GM19193 (cell line): ENCODE data around the gene SIRT7.

Experiments used
- POLR2A ChIP-seq: IDR thresholded peaks from 4 replicates; pipeline ENCODE4 v1.6.1; 2011; ENCODE audit not compliant: insufficient read depth, insufficient read length; ENCODE audit errors: extremely low read depth

SIRT7 gene

DNA sequence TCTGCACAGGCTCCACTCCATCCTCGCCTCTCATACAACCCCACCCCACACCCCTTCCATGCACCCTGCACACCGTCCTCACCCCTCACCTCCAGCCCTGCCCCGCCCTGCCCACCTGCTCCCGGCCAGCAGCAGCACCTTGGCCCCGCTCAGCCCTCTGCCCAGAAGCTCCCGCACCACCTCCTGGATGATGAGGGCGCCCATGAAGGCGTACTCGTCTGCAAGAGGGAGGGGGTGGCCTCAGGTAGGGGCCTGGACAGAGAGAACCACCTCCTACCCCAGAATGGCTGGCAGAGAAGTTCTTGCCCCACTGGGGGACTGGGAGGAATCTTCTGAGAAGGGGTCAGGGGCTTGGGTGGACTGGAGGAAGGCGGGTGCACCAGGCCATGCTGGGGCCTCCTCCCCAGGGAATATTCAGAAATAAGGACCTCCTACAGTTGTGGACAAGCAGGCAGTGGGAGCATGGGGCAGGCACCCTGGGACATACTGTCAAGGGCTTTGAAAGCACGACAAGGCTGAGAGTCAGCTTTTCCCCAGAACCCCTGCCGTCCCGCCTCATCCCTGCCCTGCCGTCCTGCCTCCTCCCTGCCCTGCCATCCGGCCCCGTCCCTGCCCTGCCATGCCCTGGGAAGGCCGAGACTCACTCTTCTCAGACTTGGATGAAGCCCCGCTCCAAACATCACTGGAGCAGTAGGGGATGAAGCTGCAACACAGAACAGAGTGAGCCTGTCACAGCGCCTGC is 39.9 kb upstream of the SIRT7 start:
- TF ChIP-seq POLR2A, result no peak

DNA sequence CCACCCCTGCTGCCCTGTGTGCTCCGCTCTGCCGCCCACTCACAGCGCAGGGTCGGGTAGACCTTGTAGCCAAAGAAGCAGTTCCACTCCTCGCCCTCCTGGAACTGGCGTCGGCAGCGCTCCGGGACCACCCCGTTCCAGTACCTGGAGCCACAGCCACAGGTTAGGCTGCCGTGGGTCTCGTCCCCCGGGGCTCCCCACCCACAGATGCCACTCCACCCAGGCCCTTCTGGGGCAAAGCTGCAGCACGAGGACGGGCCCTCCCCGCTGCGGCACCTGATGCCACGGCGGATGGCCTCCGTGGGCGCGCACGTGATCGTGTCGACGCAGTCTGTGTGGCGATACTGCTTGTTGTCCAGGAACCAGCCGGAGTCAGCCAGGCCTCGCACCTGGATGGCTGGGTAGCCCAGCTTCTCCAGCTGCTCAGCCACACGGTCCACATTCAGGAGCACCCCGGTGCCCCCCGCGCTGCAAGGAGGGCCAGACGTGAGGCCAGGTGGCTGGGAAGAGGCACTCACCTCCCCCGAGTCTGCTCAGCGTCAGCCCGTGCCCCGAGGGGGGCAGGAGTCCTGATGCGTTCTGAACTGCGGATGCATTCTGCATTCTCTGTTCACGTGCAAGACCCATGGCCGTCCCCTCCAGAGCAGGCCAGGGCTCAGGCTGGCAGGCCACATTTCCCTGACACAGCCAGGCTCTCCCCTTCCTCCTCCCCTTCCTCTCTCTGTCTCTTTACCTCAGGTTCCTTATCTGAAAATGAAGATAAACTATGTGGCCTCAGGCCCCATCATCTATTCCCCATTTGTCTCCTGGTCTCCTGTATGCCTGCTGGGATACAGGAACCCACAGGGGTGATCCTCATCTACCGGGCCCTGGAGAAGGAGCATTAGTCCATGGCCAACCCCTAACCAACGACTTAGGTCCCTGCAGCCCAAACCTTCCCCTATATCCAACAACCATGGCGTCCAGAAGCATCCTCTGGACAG is 38.9 kb upstream of the SIRT7 start:
- TF ChIP-seq POLR2A, result no peak

DNA sequence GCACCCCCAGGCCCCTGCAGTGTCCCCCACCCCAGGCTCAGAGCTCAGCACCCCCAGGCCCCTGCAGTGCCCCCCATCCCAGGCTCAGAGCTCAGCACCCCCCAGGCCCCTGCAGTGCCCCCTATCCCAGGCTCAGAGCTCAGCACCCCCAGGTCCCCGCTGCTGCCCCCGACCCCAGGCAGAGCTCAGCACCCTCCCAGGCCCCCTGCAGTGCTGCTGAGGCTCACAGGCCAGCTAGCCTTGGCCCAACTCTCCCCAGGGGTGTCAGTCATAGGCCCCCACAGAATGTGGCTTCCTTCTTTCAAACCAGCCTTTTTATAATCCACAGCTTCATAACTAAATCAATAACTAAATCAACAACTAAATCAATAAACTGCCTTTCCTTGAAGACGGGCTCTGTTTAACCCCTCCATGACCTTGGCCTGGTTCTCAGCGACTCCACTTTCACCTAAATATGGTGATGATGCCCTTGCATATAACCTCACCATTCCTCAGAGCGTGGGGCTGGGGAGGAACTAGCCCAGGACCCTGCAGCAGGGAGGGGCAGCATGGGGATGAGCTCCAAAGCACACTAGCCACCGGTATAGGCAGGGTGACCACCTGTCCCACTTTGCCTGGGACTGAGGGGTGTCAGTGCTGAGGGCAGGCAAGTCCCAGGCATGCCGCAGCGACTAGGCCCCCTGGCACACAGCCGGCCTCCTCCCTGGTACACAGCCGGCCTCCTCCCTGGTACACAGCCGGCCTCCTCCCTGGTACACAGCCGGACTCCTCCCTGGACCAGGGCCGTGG is 38.0 kb upstream of the SIRT7 start:
- TF ChIP-seq POLR2A, result no peak

DNA sequence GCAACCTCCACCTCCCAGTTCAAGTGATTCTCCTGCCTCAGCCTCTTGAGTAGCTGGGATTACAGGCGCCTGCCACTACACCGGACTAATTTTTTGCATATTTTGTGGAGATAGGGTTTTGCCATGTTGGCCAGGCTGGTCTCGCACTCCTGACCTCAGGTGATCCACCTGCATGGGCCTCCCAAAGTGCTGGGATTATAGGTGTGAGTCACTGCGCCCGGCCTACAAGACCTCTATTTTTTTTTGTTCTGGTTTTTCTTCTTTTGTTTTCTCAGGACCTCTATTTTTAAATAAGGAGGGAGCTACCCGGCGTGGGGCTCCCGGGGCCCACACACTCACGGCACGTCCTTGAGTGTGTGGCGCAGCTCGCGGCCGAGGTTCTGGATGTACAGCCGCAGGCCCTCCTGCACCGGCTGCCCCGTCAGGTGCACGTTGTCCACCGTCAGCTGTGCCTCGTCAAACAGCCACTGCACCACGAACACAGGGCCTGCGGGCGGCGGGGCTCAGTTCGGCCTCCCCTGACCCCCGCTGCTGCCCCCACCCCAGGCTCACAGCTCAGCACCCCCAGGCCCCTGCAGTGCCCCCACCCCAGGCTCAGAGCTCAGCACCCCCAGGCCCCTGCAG is 37.2 kb upstream of the SIRT7 start:
- no peak for TF ChIP-seq POLR2A

DNA sequence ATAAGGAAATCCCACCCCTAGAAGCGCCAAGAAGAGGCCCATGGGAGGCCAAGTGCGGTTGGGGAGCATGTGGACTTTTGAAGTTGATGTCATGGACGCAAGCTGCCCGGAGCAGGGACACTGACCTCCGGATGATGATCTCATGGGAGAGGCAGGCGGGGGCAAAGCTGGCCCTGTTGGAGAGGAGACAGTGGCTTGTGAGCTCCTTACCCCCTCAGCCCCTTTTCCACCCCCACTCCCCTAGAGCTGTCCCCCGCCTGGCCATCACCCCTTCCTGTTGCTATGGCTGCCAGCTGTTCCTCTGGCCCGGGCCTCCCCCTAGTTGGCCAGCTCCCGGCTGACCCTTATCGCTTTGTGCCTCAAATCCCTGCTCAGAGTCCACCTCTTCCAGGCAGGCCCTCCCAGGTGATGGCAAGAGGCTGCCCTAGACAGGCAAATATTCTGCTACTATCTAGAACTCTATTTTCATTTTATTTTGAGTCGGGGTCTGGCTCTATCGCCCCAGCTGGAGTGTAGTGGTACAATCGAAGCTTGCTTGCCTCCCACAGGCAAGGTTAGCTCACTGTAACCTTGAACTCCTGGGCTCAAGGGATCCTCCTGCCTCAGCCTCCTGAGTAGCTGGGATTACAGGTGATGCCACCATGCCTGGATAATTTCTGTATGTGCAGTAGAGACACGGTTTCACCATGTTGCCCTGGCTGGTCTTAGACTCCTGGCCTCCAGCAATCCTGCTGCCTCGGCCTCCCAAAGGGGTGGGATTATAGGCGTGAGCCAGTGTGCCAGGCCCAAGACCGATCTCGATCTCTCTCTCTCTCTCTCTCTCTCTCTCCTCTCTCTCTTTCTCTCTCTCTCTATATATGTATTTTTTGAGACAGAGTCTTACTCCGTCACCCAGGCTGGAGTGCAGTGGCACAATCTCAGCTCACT is 36.4 kb upstream of the SIRT7 start:
- TF ChIP-seq POLR2A, result no peak

DNA sequence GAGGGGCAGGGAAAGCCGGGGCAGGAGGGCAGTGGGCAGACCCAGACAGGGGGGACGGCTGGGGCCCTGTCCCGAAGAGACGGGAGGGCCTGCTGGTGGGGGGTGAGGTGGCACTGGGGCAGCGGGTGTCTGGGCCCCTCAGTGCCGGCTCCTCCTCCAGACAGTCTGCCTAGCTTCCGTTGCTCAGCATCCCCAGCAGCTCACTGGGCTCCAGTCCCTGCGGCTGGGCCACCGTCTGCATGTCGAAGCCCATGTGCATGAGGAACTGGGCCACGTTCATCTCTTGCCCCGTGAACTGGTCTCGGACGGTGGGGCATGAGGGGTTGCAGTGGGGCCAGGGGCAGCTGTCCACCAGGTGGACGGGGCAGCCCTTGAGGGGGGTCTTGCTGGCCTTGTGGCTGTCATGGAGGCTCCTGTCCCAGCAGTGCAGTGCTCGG is 34.8 kb upstream of the SIRT7 start:
- no peak for TF ChIP-seq POLR2A

- TF ChIP-seq POLR2A, result no peak
These were observed 34.1 kb upstream of the SIRT7 start for GRCh38 chr17:81951785-81952684.

DNA sequence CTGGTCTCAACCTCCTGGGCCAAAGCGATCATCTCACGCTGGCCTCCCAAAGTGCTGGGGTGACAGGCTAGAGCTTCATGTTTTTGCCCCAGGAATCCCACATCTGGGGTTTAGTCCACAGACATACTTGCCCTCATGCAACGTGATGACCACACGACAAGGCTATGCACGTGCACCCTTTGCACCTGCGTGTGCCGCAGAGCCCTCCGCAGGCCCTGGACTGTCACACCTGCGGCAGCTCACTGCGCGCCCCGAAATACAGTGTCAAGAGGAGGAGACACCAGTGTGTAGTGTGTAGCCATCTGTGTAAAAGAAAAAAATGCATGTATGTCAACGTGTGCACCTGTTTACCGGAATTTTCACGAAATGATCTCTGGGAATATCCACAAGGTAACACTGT is 32.5 kb upstream of the SIRT7 start:
- no peak for TF ChIP-seq POLR2A

GRCh38 chr17:81948635-81949378 is 30.8 kb upstream of the SIRT7 start:
- no peak for TF ChIP-seq POLR2A

DNA sequence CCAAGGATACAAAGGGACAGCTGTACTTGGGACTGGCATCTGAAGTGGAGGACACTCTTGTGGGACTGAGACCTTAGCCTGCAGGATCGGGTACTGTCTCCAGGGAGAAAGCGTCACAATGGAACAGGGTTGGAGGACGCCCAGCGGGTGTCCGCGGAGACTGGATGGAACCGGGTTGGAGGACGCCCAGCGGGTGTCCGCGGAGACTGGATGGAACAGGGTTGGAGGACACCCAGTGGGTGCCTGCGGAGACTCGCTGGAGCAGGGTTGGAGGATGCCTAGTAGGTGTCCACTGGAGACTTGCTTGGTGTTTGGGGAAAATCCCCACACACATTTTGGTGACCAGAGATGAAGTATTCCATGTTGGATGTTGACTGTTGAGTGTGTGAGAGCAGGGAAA is 29.2 kb upstream of the SIRT7 start, which contains the start of gene MYADML2:
Gene MYADML2, minus strand, starts transcription at position 45 of the 400 bp plus-strand sequence. CDS start 5,492 bp downstream, outside the sequence.
- no peak for TF ChIP-seq POLR2A

DNA sequence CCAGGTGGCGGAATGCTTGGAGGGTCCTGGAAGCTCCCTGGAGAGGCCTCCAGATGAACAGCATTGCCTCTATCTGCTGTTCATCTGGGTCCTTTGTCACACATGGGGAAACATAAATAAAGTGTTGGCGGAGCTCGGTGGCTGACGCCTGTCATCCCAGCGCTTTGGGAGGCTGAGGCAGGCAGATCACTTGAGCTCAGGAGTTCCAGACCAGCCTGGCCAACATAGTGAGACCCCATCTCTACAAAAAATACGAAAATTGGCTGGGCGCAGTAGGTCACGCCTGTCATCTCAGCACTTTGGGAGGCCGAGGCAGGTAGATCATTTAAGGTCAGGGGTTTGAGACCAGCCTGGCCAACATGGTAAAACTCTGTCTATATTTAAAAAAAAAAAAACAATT is 26.9 kb upstream of the SIRT7 start:
- TF ChIP-seq POLR2A, result no peak

DNA sequence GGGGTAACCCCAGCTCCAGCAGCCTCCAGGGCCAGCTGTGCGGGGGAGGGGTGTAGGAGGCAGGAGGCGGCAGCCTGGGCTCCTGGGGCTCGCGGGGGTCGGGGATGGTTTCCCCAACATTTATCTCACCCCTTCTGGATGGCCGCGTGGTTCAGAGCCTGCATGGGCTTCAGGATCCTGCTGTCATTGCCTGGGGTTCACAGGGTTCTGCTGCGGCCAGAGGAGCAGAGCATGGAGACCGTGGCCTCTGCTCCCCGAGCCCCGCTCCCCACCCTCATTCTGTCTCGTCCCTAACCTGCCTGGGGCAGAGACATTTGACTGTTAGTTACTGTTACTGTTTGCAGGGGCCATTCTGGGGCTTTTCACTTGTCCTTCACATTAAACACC is 24.2 kb upstream of the SIRT7 start:
- no peak for TF ChIP-seq POLR2A

DNA sequence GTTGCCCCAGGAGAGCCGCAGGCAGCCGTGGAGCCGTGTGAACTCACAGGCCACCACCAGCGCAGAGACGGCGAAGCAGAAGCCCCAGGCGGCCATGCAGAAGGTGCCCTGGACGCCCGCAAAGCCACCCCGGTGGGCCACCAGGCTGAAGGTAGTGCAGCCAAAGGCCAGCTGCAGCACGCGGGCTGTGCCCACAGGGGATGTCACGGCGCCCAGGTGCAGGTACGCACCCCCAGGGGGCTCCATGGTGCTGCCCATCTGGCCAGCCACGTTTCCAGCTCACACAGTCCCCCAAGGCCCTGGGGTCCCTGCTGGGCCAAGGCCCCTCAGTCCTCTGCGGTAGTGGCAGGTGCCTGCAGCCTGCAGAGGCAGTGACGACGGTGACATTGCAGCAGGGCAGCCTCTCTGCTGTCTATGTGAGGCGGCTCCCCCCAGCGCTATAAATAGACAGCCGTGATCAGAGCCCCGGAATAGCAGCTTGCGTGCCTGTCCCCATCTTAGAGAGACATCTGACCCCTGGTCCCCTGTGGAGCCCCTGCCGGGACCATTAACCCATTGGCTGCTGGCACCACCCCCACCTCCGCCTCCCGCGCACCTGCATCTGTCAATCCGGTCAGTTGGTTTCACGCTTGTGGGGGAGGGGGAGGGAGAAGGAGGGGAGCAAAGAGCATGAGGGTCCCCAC is 23.6 kb upstream of the SIRT7 start:
- TF ChIP-seq POLR2A, result no peak
